Suprapubic skin (tissue), 3 donors: Measurements from ENCODE around the gene APOBEC3A.

ENCODE experiments used
- CTCF ChIP-seq, 2 donors: fragments of 200-600 bp in 1 of 2; fragments of 450-650 bp in 1 of 2; sonication (generic) in 1 of 2; IDR thresholded peaks; one replicate each; pipeline ENCODE4 v1.5.1; 2016 to 2019; ENCODE audit warnings: antibody characterized with exemption in 2 of 2, mild to moderate bottlenecking in 1 of 2, moderate library complexity in 1 of 2
- EP300 ChIP-seq: sonication (generic); formaldehyde crosslinking; IDR thresholded peaks from one replicate; pipeline ENCODE4 v1.6.1; 2017; ENCODE audit warnings: antibody characterized with exemption
- POLR2A ChIP-seq, 2 donors: fragments of 450-650 bp; IDR thresholded peaks; one replicate each; pipeline ENCODE4 v1.6.1; 2017; ENCODE audit warnings: antibody characterized with exemption in 2 of 2, mild to moderate bottlenecking in 2 of 2, moderate library complexity in 2 of 2

- TF ChIP-seq CTCF (IDR thresholded peaks at IDR 0.05): peak in 1 of 2 donors; percentile 67
- no peak for TF ChIP-seq POLR2A (IDR thresholded peaks at IDR 0.05)
- no peak for TF ChIP-seq EP300
Measured at GRCh38 chr22:38927033-38927781, 30.2 kb upstream of the APOBEC3A start.
